Sigmoid colon (tissue), 3 donors: Measurements from ENCODE around the gene BRPF1.

Experiments
- CTCF ChIP-seq, 4 experiments: fragments of 450-650 bp in 3 of 4; fragments of 200-600 bp in 1 of 4; IDR thresholded peaks; one replicate each; pipeline ENCODE4 v1.5.1; 2016 to 2019; ENCODE audit warnings: antibody characterized with exemption in 4 of 4, mild to moderate bottlenecking in 3 of 4, moderate library complexity in 2 of 4
- POLR2A ChIP-seq, 2 donors: fragments of 450-650 bp; IDR thresholded peaks; one replicate each; pipeline ENCODE4 v1.6.1; 2016; ENCODE audit warnings: antibody characterized with exemption in 2 of 2, mild to moderate bottlenecking in 2 of 2, moderate library complexity in 2 of 2

GRCh38 chr3:9704347-9705322, 26.9 kb upstream of the BRPF1 start:
- TF ChIP-seq CTCF (IDR thresholded peaks at IDR 0.05): no peak
- no peak for TF ChIP-seq POLR2A (IDR thresholded peaks at IDR 0.05)
